Right atrium auricular region (tissue), 2 donors: ENCODE measurements around the gene APOBEC2. TPM values are rescaled to one million over a fixed set of nuclear protein-coding genes. Genes with fewer than 3 reads are reported as not detected.
A peak's percentile ranks its signal among the peaks of the same experiment; 100 is the strongest.

Experiments
- DNase-seq: peaks from one replicate; pipeline ENCODE4 v3.0.0-alpha.2; 2019; ENCODE audit warnings: low spot score
- H3K27ac ChIP-seq, 2 donors: fragments of 200-600 bp; sonication (generic); 1 replicate in 1 of 2; 2 replicates in 1 of 2; pipeline ENCODE4 v1.5.1; 2016 to 2019
- H3K27me3 ChIP-seq, 2 donors: fragments of 200-600 bp; sonication (generic); one replicate each; pipeline versions ENCODE4 v1.5.1 to v1.6.0; 2017 to 2019
- H3K36me3 ChIP-seq: fragments of 200-600 bp; sonication (generic); one replicate; pipeline ENCODE4 v1.5.1; 2016
- H3K4me1 ChIP-seq, 2 donors: fragments of 200-600 bp; sonication (generic); one replicate each; pipeline versions ENCODE4 v1.5.1 to v1.6.0; 2017 to 2019
- H3K4me3 ChIP-seq, 2 donors: fragments of 200-600 bp; sonication (generic); 1 replicate in 1 of 2; 2 replicates in 1 of 2; pipeline ENCODE4 v1.5.1; 2017 to 2019; ENCODE audit warnings: mild to moderate bottlenecking in 1 of 2, moderate library complexity in 1 of 2
- H3K9me3 ChIP-seq, 2 donors: fragments of 200-600 bp; sonication (generic); one replicate each; pipeline ENCODE4 v1.5.1; 2019
- total RNA-seq, 2 donors: library from RNA; depleted of rRNA; stranded (reverse); fragments of >200 nt; gene quantifications; one replicate each; pipeline ENCODE4 v1.1.0, GENCODE V29; 2016
- TF ChIP-seq, protein P1 (sequence below), 2 donors: fragments of 200-600 bp; sonication (generic); IDR thresholded peaks; one replicate each; pipeline ENCODE4 v1.5.1; 2019; ENCODE audit warnings: antibody characterized with exemption in 2 of 2

Gene APOBEC2
- total RNA-seq, 2 donors from 2014 or later: 130 to 245 TPM

DNA sequence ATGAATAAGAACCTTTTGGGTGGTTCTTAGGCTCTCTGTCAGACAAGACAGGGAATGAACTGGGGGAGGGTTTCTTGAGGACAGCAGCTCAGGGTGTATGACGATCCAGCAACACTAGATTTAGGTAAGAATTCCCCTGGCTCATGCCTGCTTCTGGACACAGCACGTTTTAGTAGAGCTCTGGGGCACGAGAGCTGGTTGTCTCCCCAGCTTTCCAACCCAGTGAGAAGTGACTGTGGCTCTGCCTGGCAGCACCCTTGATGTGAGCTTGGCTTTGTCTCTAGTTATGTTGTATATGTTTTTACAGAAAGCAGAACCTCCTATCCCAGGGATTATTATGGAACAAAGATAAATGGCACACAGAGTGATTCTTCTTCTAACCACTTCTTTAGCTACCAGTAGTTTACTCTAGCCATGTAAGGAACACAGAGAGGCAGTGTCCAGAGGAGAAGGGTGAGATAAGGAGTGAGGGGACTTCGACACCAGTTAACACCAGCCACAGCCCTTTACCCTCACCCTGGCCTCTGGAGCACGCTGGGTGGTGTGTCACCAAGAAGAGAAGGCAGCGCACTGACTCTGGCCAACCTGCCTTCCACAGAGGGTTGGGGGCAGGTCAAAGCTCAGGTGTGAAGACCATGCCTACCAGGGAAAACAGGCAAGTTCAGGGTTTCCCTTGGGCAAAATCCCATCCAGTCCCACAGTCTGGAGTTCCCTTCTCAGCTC is 3.9 kb downstream of the APOBEC2 start:
- H3K4me1 ChIP-seq: peaks cover 0 to 63% of the 10 kb centered on the region in 2 donors
- H3K36me3 ChIP-seq: peaks cover 8% of the 10 kb centered on the region
- TF ChIP-seq, protein P1, sequence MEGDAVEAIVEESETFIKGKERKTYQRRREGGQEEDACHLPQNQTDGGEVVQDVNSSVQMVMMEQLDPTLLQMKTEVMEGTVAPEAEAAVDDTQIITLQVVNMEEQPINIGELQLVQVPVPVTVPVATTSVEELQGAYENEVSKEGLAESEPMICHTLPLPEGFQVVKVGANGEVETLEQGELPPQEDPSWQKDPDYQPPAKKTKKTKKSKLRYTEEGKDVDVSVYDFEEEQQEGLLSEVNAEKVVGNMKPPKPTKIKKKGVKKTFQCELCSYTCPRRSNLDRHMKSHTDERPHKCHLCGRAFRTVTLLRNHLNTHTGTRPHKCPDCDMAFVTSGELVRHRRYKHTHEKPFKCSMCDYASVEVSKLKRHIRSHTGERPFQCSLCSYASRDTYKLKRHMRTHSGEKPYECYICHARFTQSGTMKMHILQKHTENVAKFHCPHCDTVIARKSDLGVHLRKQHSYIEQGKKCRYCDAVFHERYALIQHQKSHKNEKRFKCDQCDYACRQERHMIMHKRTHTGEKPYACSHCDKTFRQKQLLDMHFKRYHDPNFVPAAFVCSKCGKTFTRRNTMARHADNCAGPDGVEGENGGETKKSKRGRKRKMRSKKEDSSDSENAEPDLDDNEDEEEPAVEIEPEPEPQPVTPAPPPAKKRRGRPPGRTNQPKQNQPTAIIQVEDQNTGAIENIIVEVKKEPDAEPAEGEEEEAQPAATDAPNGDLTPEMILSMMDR (IDR thresholded peaks at IDR 0.05): no peak
- no peaks in the 10 kb centered on the region for H3K9me3 ChIP-seq
- H3K27me3 ChIP-seq: no peaks in the 10 kb centered on the region
- peak; percentile 55 for DNase-seq
- H3K27ac ChIP-seq: peak overlapping the region; percentile 84 to 94
- no peak overlapping the region for H3K4me3 ChIP-seq

- Histone ChIP-seq H3K4me1 (peaks cover 0 to 46% of the 10 kb centered on the region in 2 donors), H3K27ac (peak overlapping the region; percentile 84 to 94), H3K4me3 (no peak overlapping the region), H3K9me3 (no peaks in the 10 kb centered on the region), H3K27me3 (no peaks in the 10 kb centered on the region), H3K36me3 (peaks cover 13% of the 10 kb centered on the region)
- TF ChIP-seq, protein P1 (IDR thresholded peaks at IDR 0.05): no peak
- no peak for DNase-seq
Observed at GRCh38 chr6:41058783-41059181, 5.8 kb downstream of the APOBEC2 start.

DNA sequence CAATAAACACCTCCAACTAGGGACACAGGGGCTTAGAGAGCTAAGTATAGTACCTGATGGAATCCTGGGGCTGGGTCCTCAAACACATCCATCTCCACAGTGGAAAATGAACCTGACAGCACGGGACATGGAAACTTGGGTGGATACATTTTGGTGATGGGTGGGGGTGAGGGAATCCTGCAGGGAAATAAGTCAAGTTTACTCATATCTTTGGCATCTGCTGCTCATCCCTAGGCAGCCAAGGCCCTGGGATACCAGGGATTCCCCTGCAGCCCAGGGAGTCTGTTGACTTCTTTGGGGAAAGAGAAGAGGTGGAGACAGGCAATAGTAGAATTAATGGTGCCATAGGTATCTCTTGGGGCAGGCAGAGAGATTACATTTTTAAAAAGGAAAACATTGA is 6.6 kb downstream of the APOBEC2 start:
- DNase-seq: no peak
- TF ChIP-seq, protein P1 (IDR thresholded peaks at IDR 0.05): no peak
- peaks cover 0 to 51% of the 10 kb centered on the region in 2 donors for H3K4me1 ChIP-seq
- no peaks in the 10 kb centered on the region for H3K27me3 ChIP-seq
- peak overlapping the region; percentile 84 to 94 for H3K27ac ChIP-seq
- H3K9me3 ChIP-seq: no peaks in the 10 kb centered on the region
- no peak overlapping the region for H3K4me3 ChIP-seq
- peaks cover 19% of the 10 kb centered on the region for H3K36me3 ChIP-seq

- Histone ChIP-seq H3K27me3 (no peaks in the 10 kb centered on the region), H3K36me3 (peaks cover 36% of the 10 kb centered on the region), H3K27ac (peak overlapping the region; percentile 40 to 94), H3K4me1 (peaks cover 0 to 49% of the 10 kb centered on the region in 2 donors), H3K4me3 (peak overlapping the region in 1 of 2 donors; percentile 1), H3K9me3 (no peaks in the 10 kb centered on the region)
- DNase-seq: no peak
- TF ChIP-seq, protein P1 (IDR thresholded peaks at IDR 0.05): no peak
Observed at GRCh38 chr6:41061196-41061726, 8.3 kb downstream of the APOBEC2 start.

GRCh38 chr6:41062056-41062455 is 9.1 kb downstream of the APOBEC2 start:
- Histone ChIP-seq H3K4me1 (peaks cover 0 to 49% of the 10 kb centered on the region in 2 donors), H3K4me3 (peak overlapping the region; percentile 3 to 8), H3K9me3 (no peaks in the 10 kb centered on the region), H3K27ac (peak overlapping the region; percentile 40 to 94), H3K36me3 (peaks cover 38% of the 10 kb centered on the region), H3K27me3 (no peaks in the 10 kb centered on the region)
- TF ChIP-seq, protein P1 (IDR thresholded peaks at IDR 0.05): no peak
- no peak for DNase-seq
